ENCODE data around the gene FCF1. TPM values are rescaled to one million over a fixed set of nuclear protein-coding genes. Genes with fewer than 3 reads are reported as not detected.

The FCF1 gene
- total RNA-seq (2022; extraction: Qiagen RNA extraction), result 51.2 to 63.9 TPM (median 53.2 TPM) in 5 replicates

GRCh38 chr14:74712499-74713394, at the start of gene FCF1, which contains the start of gene AREL1:
Gene FCF1 (plus strand): TSS chr14:74713144. CDS start chr14:74713198, 54 bp downstream.
Gene AREL1 (minus strand): TSS chr14:74713080. CDS start chr14:74685615, 27,465 bp downstream.

GRCh38 chr14:74762917-74763802, 50.2 kb downstream of the FCF1 start, which contains the start of gene YLPM1:
Gene YLPM1 (plus strand): TSS chr14:74763316. CDS start chr14:74763490, 174 bp downstream.

Other genes starting within 250 kb of the FCF1 start
- gene NPC2, start 219.8 kb upstream of the FCF1 start, total RNA-seq (2022; extraction: Qiagen RNA extraction), result 221 to 310 TPM (median 247 TPM) in 5 replicates
- gene ISCA2, start 219.4 kb upstream of the FCF1 start, total RNA-seq (2022; extraction: Qiagen RNA extraction), result 34.9 to 39.5 TPM (median 37.1 TPM) in 5 replicates
- 7.4 to 14.0 TPM (median 11.1 TPM) in 5 replicates for gene LTBP2, start 100.9 kb upstream of the FCF1 start, total RNA-seq (2022; extraction: Qiagen RNA extraction)
- gene AREL1, start 64 bp upstream of the FCF1 start, total RNA-seq (2022; extraction: Qiagen RNA extraction), result 20.3 to 26.8 TPM (median 23.6 TPM) in 5 replicates
- gene YLPM1, start 50.2 kb downstream of the FCF1 start, total RNA-seq (2022; extraction: Qiagen RNA extraction), result 37.9 to 44.8 TPM (median 41.5 TPM) in 5 replicates
- gene PROX2, start 163.0 kb downstream of the FCF1 start, total RNA-seq (2022; extraction: Qiagen RNA extraction), result not detected in 5 replicates
- gene DLST, start 168.8 kb downstream of the FCF1 start, total RNA-seq (2022; extraction: Qiagen RNA extraction), result 88.2 to 101 TPM (median 97.6 TPM) in 5 replicates
- 0.17 to 0.56 TPM (median 0.41 TPM) in 5 replicates for gene RPS6KL1, start 210.1 kb downstream of the FCF1 start, total RNA-seq (2022; extraction: Qiagen RNA extraction)
- 4.8 to 5.6 TPM (median 5.0 TPM) in 5 replicates for gene PGF, start 242.5 kb downstream of the FCF1 start, total RNA-seq (2022; extraction: Qiagen RNA extraction)

Data from A549 treated with dexamethasone at 1 μM for 4 hours (cell line).